Stimulated activated CD4-positive, alpha-beta T cell treated with anti-CD3 and anti-CD28 coated beads, Interleukin-12 subunit alpha, Interleukin-12 subunit beta, amount 100 ng/mL, for 4 hours (primary cell): Measurements from ENCODE around the gene SPACA4.
"Not testable (repeated sequence)": the region's sequence is repeated elsewhere in the genome, so short reads cannot be mapped to it uniquely, and the experiment has no call there.

Experiments used
- DNase-seq: peaks from one replicate; pipeline ENCODE4 v3.0.0-alpha.2; 2020

Gene SPACA4

DNA sequence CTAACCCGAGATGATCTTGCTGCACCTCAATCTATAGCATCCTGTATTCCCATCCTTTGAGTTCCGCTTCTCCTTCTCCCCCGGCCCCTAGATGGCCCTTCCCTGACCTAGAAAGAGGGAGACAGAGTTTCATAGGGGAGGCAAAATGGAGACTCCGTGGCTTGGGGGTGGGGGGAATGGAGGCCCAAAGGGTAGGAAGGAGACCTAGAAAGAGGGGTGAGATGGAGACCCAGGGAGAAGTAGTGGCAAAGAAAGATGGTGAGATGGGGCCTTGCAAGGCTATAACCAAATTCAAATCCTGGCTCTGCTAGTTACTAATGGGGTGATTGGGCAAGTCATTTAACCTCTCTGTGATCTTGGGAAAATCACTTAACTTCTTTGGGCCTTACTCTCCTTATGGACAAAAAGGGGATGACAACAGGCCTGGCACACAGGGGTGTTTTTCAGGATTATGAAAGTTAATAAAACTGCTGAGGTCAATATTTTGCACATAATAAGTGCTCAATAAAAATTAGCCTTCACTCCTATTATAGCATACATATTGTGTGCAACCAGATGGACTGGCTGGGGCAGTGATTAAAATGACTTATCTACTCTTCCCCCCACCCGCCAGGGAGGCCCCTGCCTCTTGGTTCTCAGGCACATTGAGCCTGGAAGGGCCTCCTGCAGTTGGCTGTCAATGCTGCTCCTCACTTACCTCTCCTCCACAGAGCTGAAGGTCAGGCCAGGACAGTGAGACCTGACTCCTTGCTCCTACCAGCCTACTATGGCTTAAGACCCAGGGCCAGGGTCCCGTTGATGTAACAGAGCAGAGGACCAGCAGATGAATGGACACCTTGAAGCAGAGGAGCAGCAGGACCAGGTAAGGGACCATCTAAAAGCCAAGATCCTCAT lies 13.4 kb downstream of the SPACA4 start:
- DNase-seq: no peak

DNA sequence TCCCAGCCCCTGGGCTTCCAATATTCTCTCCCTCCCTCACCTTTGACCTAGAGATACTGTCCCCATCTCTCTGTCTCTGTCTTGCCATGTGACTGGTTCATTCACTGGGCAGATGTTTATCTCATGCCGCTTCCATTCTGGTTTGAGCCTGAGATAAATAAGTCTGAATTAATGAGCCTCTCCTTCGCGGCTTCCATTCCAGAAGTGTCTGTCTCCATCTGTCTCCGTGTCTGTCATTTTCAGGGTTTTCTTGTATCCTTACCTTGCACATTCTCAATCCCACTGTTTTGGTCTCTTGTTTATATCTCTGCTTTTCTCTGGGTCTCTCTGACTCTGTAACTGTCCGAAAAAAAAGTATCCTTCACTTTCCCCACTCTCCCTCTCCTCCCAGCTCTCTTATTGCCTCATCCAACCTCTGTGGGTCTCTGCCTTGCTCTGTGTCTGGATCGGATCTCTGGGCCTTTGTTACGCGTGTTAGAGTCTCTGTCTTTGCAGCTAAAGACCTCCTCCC lies 17.1 kb downstream of the SPACA4 start:
- DNase-seq: no peak

DNA sequence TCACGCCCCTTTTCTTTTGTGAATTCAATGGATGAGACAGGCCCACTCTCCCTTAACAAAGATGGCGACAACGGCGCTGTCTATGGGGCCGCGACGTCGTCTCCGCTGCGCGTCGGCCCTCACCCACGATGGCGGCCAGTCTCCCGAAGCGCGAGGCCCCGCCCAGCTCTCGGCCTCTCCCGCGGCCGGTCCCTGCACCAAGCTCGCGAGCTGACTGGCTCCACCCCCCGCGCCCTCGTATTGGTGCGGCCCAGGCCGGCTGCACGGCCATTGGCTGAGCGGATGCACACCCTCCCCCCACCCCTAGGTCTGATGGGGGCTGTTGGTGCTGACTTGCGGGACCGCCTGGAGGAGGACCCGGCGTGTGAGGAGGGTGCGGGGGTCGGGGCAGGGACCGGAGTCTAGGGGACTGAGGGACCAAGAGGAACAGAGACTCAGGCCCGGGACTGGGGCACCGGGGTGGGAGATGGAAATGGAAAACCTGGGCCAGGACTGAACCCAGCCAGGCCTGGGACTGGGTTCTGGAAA lies 17.6 kb downstream of the SPACA4 start:
- DNase-seq: peak; percentile 98

DNA sequence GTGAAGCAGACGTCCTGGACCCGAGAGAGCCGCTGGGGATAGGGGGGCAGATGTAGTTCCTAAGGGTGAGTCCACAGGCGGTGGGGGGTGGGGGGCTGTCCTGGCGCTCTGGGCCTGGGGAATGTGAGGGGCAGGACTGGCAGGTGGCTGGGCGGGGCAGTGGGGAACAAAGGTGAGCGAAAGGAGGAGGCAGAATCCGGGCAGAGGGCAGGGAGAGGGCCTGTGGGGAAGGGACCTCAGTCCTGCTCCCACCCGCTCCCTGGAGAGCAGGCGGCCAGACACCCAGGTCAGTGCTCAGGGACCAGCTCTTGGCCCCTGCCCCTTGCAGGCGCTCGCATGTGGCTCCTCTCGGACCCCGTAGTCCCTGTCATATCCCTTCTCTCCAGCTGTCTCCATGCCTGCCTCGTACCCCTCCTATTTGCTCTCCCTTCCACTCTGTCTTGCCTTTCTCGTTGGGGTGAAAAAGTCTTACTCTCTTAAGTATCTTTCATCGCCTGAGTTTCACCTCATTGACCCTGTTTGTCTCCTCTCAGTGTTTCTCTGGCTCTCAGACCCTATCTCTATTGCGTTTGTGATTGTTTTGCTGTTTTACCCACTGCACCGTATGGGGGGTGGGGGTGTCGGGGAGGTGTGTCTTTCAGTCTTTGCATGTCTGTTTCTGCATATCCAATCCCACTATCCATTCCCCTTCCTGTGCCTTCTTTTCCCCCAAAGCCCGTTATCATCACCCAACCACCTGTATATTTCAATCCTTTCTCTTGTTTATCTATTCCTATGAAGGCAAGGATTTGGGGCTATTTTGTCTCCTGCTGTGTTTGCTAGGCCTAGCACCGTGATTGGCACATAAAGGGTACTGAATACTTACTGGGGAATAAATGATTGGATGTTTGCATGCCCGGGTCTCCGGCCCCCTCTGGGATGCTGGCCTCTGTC lies 18.5 kb downstream of the SPACA4 start:
- DNase-seq: no peak

DNA sequence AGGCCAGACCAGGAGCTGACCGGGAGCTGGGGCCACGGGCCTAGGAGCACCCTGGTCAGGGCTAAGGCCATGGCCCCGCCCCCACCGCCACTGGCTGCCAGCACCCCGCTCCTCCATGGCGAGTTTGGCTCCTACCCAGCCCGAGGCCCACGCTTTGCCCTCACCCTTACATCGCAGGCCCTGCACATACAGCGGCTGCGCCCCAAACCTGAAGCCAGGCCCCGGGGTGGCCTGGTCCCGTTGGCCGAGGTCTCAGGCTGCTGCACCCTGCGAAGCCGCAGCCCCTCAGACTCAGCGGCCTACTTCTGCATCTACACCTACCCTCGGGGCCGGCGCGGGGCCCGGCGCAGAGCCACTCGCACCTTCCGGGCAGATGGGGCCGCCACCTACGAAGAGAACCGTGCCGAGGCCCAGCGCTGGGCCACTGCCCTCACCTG lies 19.4 kb downstream of the SPACA4 start:
- DNase-seq: no peak

DNA sequence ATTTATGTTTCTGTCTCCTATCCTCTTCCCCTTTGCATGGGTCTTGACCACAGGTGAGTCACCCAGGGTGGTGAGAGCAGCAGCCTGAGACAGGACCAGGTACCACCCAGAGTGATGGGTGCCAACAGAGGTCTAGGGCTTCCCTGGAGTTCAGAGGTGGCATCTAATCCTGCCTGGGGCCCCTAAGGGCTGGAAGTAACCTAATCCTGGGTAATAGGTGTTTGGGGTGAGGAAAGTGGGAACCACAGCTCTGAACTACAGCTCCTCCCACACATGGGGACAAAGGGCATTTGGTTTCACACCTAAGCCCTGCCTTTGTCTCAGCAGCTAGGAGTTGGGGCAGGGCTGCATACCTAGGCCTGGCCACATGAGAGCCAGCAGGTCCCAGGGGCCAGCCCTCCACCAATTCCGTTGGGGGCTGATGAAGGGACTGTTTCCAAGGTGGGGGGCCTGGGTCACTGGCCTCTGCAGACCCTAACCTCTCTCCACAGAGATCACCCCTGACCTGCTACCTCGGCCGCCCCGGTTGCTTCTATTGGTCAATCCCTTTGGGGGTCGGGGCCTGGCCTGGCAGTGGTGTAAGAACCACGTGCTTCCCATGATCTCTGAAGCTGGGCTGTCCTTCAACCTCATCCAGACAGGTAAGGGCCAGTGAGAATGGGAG lies 20.8 kb downstream of the SPACA4 start:
- no peak for DNase-seq

DNA sequence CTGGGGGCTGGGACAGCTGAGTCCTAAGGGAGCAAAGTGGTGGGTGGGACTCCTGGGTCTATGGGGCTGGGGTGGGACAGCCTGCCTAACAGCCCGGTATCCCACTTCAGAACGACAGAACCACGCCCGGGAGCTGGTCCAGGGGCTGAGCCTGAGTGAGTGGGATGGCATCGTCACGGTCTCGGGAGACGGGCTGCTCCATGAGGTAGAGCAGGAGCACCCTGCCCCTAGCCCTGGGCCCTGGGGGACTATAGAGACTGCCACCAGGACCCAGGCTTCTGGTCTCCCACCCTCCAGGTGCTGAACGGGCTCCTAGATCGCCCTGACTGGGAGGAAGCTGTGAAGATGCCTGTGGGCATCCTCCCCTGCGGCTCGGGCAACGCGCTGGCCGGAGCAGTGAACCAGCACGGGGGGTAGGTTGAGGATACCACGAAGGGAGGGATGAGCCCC lies 21.3 kb downstream of the SPACA4 start:
- DNase-seq: no peak

DNA sequence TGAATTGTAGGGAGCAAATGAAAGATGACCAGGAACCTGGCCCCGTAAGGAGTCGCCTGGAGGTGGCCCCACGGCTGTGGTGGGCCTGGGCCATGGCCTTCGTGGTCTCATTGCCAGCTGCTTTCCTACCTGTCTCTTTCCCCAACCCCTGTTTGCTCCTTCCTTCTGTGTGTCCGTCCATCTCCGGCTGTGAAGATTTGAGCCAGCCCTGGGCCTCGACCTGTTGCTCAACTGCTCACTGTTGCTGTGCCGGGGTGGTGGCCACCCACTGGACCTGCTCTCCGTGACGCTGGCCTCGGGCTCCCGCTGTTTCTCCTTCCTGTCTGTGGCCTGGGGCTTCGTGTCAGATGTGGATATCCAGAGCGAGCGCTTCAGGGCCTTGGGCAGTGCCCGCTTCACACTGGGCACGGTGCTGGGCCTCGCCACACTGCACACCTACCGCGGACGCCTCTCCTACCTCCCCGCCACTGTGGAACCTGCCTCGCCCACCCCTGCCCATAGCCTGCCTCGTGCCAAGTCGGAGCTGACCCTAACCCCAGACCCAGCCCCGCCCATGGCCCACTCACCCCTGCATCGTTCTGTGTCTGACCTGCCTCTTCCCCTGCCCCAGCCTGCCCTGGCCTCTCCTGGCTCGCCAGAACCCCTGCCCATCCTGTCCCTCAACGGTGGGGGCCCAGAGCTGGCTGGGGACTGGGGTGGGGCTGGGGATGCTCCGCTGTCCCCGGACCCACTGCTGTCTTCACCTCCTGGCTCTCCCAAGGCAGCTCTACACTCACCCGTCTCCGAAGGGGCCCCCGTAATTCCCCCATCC lies 22.1 kb downstream of the SPACA4 start:
- no peak for DNase-seq

DNA sequence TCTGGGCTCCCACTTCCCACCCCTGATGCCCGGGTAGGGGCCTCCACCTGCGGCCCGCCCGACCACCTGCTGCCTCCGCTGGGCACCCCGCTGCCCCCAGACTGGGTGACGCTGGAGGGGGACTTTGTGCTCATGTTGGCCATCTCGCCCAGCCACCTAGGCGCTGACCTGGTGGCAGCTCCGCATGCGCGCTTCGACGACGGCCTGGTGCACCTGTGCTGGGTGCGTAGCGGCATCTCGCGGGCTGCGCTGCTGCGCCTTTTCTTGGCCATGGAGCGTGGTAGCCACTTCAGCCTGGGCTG lies 22.7 kb downstream of the SPACA4 start:
- DNase-seq: no peak

DNA sequence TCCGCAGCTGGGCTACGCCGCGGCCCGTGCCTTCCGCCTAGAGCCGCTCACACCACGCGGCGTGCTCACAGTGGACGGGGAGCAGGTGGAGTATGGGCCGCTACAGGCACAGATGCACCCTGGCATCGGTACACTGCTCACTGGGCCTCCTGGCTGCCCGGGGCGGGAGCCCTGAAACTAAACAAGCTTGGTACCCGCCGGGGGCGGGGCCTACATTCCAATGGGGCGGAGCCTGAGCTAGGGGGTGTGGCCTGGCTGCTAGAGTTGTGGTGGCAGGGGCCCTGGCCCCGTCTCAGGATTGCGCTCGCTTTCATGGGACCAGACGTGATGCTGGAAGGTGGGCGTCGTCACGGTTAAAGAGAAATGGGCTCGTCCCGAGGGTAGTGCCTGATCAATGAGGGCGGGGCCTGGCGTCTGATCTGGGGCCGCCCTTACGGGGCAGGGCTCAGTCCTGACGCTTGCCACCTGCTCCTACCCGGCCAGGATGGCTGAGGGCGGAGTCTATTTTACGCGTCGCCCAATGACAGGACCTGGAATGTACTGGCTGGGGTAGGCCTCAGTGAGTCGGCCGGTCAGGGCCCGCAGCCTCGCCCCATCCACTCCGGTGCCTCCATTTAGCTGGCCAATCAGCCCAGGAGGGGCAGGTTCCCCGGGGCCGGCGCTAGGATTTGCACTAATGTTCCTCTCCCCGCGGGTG lies 23.2 kb downstream of the SPACA4 start:
- no peak for DNase-seq

DNA sequence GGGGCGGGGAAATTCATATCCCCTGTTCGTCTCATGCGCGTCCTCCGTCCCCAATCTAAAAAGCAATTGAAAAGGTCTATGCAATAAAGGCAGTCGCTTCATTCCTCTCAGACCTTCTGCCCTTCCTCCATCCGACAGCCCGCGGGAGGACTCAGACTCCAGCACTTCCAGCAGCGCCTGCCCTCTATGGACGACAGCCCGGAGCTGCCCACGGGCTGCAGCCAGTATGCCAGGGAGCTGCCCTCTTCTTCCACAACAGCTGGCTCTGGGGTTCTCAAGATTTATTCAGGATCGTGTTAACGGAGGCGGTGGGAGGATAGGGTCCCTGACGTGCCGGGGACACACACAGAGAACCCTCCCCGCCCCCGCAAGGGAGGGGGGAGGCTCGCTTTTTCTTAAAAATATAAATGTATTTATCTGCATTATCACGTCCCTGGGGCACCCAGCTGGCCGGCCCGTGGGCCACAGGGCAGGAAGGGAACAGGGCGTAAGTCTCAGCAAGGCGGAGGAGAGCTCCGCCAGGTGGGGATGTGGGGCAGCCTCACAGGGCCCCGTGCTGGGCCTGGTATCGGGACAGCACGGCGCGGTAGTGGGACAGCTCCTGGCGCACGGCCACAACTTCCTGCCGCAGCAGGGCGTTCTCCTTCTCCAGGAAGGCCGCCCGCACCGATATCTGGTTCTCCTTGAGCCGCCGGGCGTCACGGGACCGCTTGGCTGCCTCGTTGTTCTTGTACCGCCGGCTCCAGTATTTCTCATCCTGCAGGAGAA lies 23.9 kb downstream of the SPACA4 start:
- DNase-seq: no peak

DNA sequence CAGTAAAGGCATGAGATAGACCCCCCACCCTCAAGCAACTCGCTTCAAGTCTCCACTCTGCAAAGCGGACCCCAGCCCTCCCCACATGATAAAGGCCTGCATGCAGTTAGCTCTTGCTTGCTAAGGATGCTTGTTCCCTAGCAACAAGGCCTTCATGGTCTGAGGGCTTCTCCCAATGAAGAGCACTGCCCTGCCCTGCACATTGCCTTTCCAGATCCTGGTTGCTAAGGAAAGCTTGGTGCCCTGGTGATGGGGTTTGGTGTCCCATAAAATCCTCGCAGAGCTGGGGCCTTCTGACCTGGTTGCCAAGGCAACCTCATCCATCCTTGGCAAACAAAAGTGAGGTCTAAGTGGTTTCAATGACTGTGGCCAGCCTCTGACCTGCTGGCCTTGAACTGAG lies 24.7 kb downstream of the SPACA4 start:
- no peak for DNase-seq

DNA sequence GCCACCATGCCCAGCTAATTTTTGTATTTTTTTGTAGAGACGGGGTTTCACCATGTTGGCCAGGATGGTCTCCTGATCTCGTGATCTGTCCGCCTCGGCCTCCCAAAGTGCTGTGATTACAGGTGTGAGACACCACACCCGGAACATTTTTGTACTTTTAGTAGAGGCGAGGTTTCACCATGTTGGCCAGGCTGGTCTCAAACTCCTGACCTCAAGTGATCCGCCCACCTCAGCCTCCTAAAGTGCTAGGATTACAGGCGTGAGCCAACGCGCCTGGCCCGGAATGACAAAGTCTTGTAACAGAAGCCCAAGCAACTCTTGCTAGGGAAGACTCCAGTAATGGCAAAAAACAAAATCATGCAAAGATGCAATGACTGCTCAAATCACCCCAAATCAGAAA lies 25.7 kb downstream of the SPACA4 start:
- DNase-seq: not testable (repeated sequence)

DNA sequence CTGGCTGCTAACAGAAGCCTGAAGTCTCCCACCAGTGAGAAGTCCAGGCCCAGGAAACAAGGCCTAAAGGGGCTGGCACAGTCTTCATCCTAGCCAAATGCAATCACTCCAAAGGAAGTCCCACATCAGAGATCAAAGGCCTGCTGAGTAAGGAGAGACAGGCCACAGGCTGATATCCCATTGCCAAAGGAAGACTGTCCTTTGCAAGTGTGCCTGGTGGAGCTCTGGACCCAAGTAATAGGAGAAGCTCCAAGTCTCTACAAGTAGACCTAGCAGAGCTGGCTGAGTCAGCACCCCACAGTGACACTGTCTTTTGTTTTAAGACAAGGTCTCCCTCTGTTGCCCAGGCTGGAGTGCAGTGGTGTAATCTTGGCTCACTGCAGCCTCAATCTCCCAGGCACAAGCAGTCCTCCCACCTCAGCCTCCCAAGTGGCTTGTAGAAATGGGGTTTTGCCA lies 26.2 kb downstream of the SPACA4 start:
- no peak for DNase-seq

DNA sequence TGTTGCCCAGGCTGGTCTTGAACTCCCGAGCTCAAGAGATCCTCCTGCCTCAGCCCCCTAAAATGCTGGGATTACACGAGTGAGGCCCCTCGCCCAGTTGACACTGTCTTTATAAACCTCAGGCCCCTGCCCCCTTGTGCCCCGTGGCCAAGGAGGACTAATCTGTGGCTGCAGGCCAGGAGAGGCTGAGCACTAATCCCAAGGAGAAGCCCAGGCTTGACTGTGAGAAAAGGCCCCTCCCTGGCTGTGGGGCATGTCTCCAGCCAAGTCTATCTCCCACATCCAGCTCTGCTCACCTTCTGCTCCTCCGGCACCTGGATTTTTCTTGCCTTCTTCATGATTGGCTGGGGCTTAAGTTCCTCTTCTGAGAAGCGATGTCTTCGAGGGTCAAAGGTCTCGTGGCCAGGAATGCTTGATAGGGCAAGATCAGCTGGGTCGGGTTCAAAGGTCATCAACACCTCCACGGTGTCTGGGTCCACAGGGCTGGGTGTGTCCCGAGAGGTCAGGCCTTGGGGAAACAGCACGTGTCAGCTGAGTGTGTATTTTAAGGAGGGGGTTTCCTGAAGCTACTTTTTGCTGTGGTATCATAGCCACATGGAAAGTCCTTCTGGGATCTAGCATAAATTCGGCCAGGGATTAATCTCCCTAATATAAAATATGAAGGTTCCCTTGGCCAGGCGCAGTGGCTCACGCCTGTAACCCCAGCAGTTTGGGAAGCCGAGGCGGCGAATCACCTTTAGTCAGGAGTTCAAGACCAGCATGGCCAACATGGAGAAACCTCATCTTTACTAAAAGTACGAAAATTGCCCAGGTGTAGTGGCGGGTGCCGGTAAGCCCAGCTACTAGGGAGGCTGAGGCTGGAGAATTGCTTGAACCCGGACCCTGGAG lies 26.9 kb downstream of the SPACA4 start:
- DNase-seq: no peak

DNA sequence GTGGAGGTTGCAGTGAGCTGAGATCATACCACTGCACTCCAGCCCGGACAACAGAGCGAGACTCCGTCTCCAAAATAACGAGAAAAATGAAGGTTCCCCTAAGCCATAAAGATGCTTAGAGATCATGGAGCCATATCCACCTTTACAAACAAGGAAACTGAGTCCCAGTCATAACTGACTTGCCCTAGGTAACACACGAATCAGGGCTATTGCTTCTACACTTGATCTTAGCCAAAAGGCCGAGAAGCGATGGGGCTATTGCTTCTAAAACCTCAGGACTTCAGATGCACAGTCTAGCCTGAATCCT lies 27.4 kb downstream of the SPACA4 start:
- no peak for DNase-seq

DNA sequence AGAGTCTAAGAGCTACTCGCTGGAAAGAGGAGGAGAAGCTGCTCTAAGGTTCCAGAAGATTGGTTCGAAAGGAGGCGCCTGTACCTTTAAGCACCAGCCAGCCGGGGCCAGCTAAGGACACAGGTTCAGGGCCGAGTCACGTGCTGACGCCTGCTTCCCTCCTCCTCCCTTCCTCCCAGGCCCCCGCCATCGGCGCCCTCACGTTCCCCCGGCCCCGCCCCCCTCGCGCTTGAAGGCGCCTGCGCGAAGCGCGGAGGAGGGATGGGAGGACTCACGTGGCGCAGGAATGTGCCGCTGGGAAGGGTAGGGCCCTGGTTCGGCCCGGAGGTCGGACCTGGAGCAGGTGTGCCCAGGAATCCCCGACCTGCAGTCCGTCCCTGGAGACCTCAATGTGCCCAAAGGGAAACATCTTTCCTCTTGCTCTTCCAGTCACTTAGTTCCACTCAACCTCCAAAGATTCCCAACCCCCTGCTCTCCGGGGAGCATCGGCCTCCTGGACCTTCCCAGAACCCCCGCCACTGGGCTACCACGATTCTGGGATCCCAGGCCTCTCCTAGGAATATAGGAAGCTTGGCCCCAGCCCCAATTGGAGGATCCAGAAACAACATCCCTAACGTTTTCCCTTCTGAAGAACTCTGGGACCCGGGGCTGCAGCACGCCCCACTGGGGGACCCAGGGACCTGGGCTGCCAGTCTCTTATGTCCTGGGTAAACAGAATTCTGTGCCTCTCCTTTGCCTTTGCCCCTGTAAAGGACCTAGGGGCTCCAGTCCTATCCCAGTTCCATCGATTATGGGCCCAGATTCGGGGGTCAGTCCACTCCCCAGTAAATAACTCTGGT lies 28.1 kb downstream of the SPACA4 start:
- peak; percentile 95 for DNase-seq

DNA sequence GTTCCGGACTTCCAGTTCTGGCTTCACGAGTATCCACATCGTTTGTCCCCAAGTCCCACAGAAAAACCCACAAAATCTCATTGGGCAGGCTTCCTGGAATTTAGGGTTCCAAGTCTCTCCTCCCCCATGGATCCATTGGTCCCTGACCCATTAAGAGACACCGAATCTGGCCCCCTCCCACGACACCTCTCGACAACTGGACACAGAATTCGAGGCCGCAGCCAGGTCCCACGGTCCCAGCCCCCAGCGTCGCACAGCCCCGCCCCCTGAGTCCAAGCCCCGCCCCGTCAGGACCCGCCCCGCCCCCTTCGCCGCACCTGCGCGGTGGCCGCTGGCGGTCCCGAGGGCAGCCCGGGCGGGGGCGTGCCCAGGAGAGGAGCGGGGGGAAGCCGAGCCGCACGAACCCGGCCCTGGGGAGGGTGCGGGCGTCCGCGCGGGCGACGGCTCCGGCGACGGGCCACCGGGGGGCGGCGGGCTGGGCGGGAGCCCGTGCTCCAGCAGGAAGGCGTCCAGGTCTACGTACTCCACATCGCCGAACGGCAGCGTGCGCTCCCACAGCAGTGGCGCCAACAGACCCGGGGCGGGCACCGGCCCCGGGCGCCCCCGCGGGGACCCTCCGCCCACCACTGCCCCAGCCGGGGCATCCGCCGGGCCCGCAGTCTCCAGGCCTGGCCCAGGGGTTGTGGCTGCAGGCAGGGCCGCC lies 28.9 kb downstream of the SPACA4 start:
- peak; percentile 78 for DNase-seq
